GM03348 (cell line): Measurements from ENCODE around the gene PWWP2B.
A peak's percentile ranks its signal among the peaks of the same experiment; 100 is the strongest.

ENCODE experiments used
- DNase-seq: peaks from one replicate; pipeline ENCODE4 v3.0.0; 2012; ENCODE audit warnings: low spot score

Gene PWWP2B

GRCh38 chr10:132447446-132448247 lies 50.6 kb downstream of the PWWP2B start:
- peak; percentile 47 for DNase-seq

GRCh38 chr10:132448248-132448731 lies 51.3 kb downstream of the PWWP2B start:
- DNase-seq = peak; percentile 79

- peak; percentile 61 for DNase-seq
Measured at GRCh38 chr10:132449051-132449810, 52.2 kb downstream of the PWWP2B start.

GRCh38 chr10:132449811-132450181 lies 52.8 kb downstream of the PWWP2B start:
- no peak for DNase-seq

GRCh38 chr10:132450466-132450824 lies 53.4 kb downstream of the PWWP2B start:
- no peak for DNase-seq

- DNase-seq = no peak
Measured at GRCh38 chr10:132450825-132451505, 54.0 kb downstream of the PWWP2B start.

GRCh38 chr10:132451506-132452215 lies 54.7 kb downstream of the PWWP2B start:
- no peak for DNase-seq

- DNase-seq = no peak
Measured at GRCh38 chr10:132452216-132452650, 55.2 kb downstream of the PWWP2B start.

DNA sequence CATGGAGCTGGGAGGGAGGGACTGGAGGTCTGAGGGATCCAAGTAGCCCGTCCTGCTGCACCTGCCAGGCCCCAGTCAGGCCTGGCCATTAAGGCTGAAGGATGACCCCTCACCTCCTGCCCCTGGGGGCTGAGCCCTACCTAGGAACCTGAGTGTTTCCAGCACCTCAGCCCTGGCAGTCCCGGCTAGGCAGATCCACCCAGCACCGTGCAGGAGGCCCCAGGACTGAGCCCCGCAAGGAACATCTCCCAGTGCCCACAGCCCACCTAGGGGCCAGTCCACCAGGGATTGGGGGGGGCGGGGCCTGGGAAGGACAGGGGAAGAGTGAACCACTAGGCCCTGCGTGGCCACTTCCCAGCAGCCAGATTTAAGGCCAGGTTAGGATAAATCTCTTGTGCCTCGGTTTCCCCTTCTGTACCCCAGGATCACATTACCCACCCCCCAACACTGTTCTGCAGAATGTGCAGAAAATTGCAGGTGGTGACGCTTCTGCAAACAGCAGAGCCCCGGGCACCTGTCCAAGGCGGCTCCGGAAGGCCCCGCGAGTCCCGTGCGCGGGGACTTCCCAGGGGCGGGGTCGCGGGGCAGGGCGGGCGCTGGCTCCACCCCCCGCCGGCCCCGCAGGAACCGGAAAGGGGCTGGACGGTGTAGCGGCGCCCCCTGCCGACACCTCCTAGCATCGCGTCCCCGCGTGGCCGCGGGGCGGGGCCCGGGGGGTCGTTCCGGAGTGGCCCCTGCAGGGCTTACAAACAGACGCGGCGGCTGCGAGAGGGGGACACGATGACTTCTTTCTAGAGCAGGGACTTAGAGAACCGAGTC lies 55.9 kb downstream of the PWWP2B start:
- DNase-seq = peak; percentile 98

DNA sequence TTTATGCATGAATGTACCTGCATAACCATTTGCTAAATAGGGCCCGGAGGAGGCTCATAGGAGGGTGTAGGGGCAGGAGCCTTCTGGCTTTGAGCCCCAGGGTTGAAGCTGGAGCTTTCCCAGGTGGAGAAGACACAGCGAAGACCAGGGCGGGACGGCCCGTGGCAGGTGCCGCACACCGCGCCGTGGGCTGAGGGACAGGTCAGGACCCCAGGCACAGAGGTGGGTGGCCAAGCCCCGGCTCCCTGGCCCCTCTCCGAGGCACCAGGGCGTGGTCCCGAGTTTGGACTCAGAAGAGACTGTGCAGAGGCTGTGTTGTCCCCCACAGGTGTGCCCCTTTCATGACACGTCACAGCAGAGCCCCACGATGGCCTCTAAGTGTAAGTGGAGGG lies 56.5 kb downstream of the PWWP2B start:
- no peak for DNase-seq

GRCh38 chr10:132454296-132455198 lies 57.5 kb downstream of the PWWP2B start:
- no peak for DNase-seq

GRCh38 chr10:132455441-132455971 lies 58.5 kb downstream of the PWWP2B start:
- no peak for DNase-seq

GRCh38 chr10:132455986-132456847 lies 59.2 kb downstream of the PWWP2B start:
- no peak for DNase-seq

DNA sequence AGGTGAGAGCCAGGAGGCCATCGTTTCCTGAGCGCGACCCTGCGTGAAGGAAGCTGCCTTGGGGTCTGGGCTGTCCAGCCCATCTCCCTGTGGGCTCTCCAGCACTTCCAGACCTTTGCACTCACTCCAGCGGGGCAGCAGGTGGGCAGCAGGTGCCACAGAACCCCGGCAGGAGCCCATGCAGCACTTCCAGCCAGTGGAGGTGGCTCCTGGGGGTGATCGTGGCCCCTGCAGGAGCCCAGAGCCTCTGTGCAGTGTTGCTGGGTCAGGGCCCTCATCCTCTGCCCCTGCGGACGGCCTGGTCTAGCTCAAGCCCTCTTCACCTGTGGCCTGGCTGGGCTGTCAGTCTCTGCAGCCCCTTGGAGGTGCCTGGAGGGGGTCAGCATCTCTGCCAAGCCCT lies 59.9 kb downstream of the PWWP2B start:
- DNase-seq = no peak

- DNase-seq = no peak
Measured at GRCh38 chr10:132457328-132458070, 60.5 kb downstream of the PWWP2B start.

- no peak for DNase-seq
Measured at GRCh38 chr10:132458071-132458585, 61.1 kb downstream of the PWWP2B start.

DNA sequence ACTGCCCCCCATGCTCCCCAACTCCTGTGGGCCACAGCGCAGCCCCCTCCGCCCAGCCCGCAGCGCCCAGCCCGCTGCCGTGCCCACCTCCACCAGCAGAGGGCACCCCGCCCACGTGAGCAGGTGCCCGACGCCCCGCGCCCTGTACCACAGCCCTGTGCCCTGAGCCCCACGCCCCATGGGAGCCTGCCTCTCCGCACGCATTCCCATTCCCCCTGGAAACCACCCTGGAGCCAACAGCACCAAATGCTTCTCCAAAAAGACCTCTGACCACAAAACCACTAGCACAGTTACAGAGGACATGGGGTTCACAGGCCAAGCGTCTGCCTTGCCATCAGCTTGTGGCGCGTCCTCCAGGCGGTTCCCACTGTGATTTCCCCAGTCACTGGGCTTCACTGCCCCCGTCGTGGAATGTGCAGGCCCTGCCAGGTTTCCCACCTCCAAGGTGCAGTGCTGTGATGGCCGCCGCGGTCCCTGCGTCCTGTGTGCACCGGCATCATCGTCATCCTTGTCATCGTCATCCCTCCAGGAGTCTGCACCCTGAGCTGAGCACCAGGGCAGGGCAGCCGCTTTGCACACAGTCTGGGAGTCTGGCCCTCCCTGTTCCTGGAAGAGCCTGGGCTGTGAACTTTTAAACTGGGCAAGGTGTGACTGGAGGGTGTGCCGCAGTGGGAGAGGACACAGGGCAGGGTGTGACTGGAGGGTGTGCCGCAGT lies 61.7 kb downstream of the PWWP2B start:
- DNase-seq = peak; percentile 89
